ENCODE results near the gene KIF23.

The KIF23 gene

GRCh38 chr15:69469467-69470201, 55.5 kb downstream of the KIF23 start:
- H3K4me3 ChIP-seq (replicated peaks; ENCODE audit: low read depth, low read length) = no peak overlapping the region
- no peaks in the 10 kb centered on the region for H3K36me3 ChIP-seq (ENCODE audit: control insufficient read depth, insufficient read depth, low read length)
- TF ChIP-seq CTCF (IDR thresholded peaks at IDR 0.05; ENCODE audit: insufficient read depth, low read length, poor library complexity, severe bottlenecking) = no peak
- H3K27me3 ChIP-seq (replicated peaks; ENCODE audit: control insufficient read depth, insufficient read depth, low read length) = no peaks in the 10 kb centered on the region
- DNase-seq (ENCODE audit: extremely low read depth, insufficient read length) = no peak

GRCh38 chr15:69472046-69472445, 57.9 kb downstream of the KIF23 start:
- no peak for TF ChIP-seq CTCF (IDR thresholded peaks at IDR 0.05; ENCODE audit: insufficient read depth, low read length, poor library complexity, severe bottlenecking)
- no peak for DNase-seq (ENCODE audit: extremely low read depth, insufficient read length)
- Histone ChIP-seq H3K4me3 (replicated peaks; ENCODE audit: low read depth, low read length) (no peak overlapping the region), H3K27me3 (replicated peaks; ENCODE audit: control insufficient read depth, insufficient read depth, low read length) (peaks cover 2% of the 10 kb centered on the region), H3K36me3 (ENCODE audit: control insufficient read depth, insufficient read depth, low read length) (no peaks in the 10 kb centered on the region)

GRCh38 chr15:69472562-69472961, 58.4 kb downstream of the KIF23 start:
- no peak overlapping the region for H3K4me3 ChIP-seq (replicated peaks; ENCODE audit: low read depth, low read length)
- no peak for TF ChIP-seq CTCF (IDR thresholded peaks at IDR 0.05; ENCODE audit: insufficient read depth, low read length, poor library complexity, severe bottlenecking)
- no peaks in the 10 kb centered on the region for H3K36me3 ChIP-seq (ENCODE audit: control insufficient read depth, insufficient read depth, low read length)
- H3K27me3 ChIP-seq (replicated peaks; ENCODE audit: control insufficient read depth, insufficient read depth, low read length) = peaks cover 2% of the 10 kb centered on the region
- no peak for DNase-seq (ENCODE audit: extremely low read depth, insufficient read length)

GRCh38 chr15:69474291-69474690, 60.1 kb downstream of the KIF23 start:
- no peak for TF ChIP-seq CTCF (IDR thresholded peaks at IDR 0.05; ENCODE audit: insufficient read depth, low read length, poor library complexity, severe bottlenecking)
- Histone ChIP-seq H3K36me3 (ENCODE audit: control insufficient read depth, insufficient read depth, low read length) (no peaks in the 10 kb centered on the region), H3K4me3 (replicated peaks; ENCODE audit: low read depth, low read length) (no peak overlapping the region), H3K27me3 (replicated peaks; ENCODE audit: control insufficient read depth, insufficient read depth, low read length) (peaks cover 2% of the 10 kb centered on the region)
- no peak for DNase-seq (ENCODE audit: extremely low read depth, insufficient read length)

DNA sequence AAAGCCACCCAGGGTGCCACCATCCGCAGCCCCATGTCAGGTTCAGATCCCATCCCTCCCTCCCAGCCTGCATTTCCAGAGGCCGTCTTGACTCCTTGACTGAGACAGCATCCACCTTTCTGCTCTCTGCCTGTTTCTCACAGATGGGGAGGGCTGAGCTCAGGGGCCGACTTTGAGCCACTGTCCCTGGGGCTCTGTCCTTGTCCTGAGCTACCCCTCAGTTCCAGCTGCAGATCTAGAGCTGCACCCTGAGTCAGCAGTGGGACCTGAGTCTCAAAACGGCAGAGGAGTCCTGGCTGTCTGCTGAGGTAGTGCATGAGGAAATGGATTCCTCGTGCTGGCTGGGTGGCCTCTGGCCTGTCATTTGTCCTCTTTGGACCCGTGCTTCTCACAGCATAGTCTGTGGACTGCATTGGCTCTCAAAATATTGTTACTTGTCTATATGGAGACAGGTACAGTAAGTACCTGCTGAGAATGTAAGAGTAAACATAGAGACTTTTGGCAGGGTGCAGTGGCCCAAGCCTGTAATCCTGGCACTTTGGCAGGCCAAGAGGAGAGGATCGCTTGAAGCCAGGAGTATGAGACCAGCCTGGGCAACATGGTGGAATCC, 60.8 kb downstream of the KIF23 start:
- DNase-seq (ENCODE audit: extremely low read depth, insufficient read length) = no peak
- H3K4me3 ChIP-seq (replicated peaks; ENCODE audit: low read depth, low read length) = no peak overlapping the region
- no peak for TF ChIP-seq CTCF (IDR thresholded peaks at IDR 0.05; ENCODE audit: insufficient read depth, low read length, poor library complexity, severe bottlenecking)
- H3K27me3 ChIP-seq (replicated peaks; ENCODE audit: control insufficient read depth, insufficient read depth, low read length) = peaks cover 2% of the 10 kb centered on the region
- H3K36me3 ChIP-seq (ENCODE audit: control insufficient read depth, insufficient read depth, low read length) = no peaks in the 10 kb centered on the region
